Astrocyte of the cerebellum (primary cell): Measurements from ENCODE around the gene ADGRB3.
"Not testable (repeated sequence)": the region's sequence is repeated elsewhere in the genome, so short reads cannot be mapped to it uniquely, and the experiment has no call there.

Experiments used
- DNase-seq: peaks from one replicate; pipeline ENCODE4 v3.0.0-alpha.2; 2011; ENCODE audit warnings: low read depth
- H3K4me3 ChIP-seq: 2 replicates; pipeline ENCODE4 v1.5.1; 2011; ENCODE audit warnings: mild to moderate bottlenecking, low read depth, low read length, moderate library complexity
- in situ Hi-C: cut with HindIII; loops from 2 replicates; pipeline ENCODE4 v1.10.0; 2017; ENCODE audit warnings: low sequenced_read_pairs
- TF ChIP-seq, protein P1 (sequence below): IDR thresholded peaks from 2 replicates; pipeline ENCODE4 v1.5.1; 2012; ENCODE audit warnings: low read length, low read depth, moderate library complexity, mild to moderate bottlenecking; ENCODE audit errors: missing control alignments

ADGRB3 gene

DNA sequence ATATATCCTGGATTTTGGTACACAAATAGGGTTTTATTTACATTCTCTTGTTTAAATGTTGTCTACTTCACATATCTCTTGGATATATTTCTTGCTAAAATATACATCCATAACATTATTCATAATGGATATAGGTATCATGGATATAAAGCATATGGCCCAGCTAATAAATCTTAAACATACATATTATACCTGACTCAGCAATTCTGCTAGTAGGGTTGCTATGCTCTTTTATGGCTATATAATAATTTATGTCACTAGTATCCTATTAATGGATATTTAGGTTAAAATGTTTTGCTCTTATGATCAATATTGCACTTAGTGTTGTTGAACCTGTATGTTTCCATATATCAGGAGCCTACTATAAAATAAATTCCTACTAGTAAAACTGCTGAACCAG, 786.2 kb downstream of the ADGRB3 start:
- TF ChIP-seq, protein P1, sequence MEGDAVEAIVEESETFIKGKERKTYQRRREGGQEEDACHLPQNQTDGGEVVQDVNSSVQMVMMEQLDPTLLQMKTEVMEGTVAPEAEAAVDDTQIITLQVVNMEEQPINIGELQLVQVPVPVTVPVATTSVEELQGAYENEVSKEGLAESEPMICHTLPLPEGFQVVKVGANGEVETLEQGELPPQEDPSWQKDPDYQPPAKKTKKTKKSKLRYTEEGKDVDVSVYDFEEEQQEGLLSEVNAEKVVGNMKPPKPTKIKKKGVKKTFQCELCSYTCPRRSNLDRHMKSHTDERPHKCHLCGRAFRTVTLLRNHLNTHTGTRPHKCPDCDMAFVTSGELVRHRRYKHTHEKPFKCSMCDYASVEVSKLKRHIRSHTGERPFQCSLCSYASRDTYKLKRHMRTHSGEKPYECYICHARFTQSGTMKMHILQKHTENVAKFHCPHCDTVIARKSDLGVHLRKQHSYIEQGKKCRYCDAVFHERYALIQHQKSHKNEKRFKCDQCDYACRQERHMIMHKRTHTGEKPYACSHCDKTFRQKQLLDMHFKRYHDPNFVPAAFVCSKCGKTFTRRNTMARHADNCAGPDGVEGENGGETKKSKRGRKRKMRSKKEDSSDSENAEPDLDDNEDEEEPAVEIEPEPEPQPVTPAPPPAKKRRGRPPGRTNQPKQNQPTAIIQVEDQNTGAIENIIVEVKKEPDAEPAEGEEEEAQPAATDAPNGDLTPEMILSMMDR = no peak
- no peak overlapping the region for H3K4me3 ChIP-seq
- DNase-seq = no peak
- in situ Hi-C loops = no loop called here

DNA sequence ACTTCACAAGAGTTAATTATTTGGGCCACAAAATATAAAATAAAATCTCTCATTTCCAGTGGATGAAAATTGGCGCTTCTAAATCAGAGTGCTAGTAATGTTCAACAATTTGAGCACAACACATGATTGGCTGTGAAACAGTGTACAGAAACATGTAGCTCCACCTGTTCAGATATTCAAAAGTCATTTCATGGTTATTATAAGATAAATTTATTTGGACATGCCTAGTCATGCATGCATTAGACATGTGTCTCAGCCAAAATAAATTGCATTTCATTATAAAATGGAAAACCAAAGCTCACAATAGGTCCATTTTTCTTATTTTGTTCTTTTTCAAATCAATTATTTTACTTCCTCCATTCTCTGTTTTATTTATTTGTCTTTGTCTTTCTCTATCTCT, 786.9 kb downstream of the ADGRB3 start:
- TF ChIP-seq, protein P1 = no peak
- DNase-seq = no peak
- no peak overlapping the region for H3K4me3 ChIP-seq
- in situ Hi-C loops = no loop called here

DNA sequence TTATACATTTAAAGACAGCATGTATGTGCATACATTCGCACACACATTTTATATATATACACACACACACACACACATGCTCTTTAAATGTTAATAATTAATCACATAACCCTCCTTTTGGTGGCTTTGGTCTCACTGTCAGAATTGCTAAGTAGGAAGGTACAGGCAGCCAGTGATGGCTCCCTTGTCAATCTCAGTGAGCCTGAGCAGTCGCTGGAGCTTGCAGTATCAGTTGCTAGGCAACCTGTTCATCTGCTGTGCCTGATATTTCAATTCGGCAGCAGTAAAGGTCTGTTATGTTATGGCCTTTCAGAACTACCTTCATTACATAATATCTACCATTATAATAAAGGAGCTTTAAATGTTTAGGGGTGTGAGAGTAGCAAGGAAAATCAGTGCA, 787.4 kb downstream of the ADGRB3 start:
- no peak overlapping the region for H3K4me3 ChIP-seq
- in situ Hi-C loops = no loop called here
- no peak for DNase-seq
- TF ChIP-seq, protein P1 = no peak

DNA sequence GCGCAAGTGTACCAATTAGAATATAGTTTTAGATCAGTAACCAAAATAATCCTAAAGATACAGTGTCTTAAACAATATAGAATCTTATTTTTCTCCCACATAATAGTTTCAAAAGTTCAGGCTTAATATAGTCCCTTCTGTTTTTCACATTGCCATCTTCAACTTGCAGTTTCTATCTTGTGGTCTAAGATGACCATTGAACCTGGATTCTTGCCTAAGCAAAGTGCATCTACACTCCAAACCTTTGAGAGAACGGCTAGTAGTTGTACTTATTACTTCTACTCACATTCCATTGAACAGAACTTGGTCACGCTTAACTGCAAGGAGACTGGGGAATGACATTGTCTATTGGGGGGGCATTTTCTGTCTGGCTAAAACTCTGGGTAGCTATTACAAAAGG, 788.7 kb downstream of the ADGRB3 start:
- H3K4me3 ChIP-seq = no peak overlapping the region
- DNase-seq = no peak
- in situ Hi-C loops = no loop called here
- TF ChIP-seq, protein P1 = no peak

DNA sequence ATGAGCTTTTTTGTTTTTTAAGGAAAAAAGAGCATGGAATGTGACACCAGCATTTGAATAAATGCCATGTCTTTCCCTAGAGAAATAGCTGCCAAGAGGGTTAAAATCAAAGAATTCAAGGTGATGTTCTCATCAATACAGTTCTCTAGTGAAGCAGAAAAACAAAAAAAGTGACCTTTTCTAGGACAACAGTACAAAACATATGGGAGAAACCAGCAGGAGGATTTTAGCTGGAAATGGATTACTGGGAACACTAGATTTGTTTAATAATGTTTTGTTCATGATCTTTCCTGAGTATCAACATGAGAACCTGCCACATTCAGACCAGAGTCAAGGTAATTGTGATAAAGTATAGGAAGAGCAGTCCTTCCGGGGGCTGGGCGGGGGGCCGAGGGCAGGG, 789.5 kb downstream of the ADGRB3 start:
- H3K4me3 ChIP-seq = no peak overlapping the region
- DNase-seq = no peak
- TF ChIP-seq, protein P1 = no peak
- in situ Hi-C loops = no loop called here

DNA sequence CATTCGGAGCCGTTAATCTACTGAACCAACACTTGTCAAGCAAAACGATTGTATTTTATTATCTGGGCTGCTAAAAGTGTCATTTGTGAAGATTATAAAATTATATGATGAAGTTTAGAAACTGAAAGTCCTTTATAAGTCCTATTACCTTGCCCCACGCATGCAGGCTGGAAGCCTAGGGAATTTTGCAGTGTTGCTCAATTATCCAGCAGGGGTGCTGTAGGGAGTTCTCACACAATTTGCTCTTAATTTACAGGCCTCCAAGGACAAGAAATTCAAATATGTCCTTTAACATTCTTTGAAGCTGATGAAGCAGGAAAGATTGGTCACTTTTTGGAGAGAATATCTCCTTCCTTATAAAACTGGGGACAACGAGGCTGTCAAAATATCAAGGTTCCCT, 792.8 kb downstream of the ADGRB3 start:
- H3K4me3 ChIP-seq = no peak overlapping the region
- DNase-seq = no peak
- TF ChIP-seq, protein P1 = no peak
- in situ Hi-C loops = no loop called here

DNA sequence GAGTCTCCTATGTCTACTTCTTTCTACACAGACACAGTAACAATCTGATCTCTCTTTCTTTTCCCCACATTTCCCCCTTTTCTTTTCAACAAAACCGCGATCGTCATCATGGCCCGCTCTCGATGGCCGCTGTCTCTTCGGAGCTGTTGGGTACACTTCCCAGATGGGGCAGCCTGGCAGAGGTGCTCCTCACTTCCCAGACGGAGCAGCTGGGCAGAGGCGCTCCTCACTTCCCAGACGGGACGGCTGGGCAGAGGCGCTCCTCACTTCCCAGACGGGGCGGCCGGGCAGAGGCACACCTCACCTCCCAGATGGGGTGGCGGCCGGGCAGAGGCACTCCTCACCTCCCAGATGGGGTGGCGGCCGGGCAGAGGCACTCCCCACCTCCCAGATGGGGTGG, 797.1 kb downstream of the ADGRB3 start:
- H3K4me3 ChIP-seq, in situ Hi-C loops, DNase-seq: not testable (repeated sequence)

DNA sequence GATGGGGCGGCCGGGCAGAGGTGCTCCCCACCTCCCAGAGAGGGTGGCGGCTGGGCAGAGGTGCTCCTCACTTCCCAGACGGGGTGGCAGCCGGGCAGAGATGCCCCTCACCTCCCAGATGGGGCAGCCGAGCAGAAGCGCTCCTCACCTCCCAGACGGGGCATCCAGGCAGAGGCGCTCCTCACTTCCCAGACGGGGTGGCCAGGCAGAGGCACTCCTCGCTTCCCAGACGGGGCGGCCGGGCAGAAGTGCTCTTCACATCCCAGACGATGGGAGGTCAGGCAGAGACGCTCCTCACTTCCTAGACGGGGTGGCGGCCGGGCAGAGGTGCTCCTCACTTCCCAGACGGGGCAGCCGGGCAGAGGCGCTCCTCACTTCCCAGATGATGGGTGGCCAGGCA, 798.0 kb downstream of the ADGRB3 start:
- in situ Hi-C loops, H3K4me3 ChIP-seq, DNase-seq: not testable (repeated sequence)
